ENCODE data around the gene MAGI1.
"Not testable (repeated sequence)": the region's sequence is repeated elsewhere in the genome, so short reads cannot be mapped to it uniquely, and the experiment has no call there.

The MAGI1 gene

DNA sequence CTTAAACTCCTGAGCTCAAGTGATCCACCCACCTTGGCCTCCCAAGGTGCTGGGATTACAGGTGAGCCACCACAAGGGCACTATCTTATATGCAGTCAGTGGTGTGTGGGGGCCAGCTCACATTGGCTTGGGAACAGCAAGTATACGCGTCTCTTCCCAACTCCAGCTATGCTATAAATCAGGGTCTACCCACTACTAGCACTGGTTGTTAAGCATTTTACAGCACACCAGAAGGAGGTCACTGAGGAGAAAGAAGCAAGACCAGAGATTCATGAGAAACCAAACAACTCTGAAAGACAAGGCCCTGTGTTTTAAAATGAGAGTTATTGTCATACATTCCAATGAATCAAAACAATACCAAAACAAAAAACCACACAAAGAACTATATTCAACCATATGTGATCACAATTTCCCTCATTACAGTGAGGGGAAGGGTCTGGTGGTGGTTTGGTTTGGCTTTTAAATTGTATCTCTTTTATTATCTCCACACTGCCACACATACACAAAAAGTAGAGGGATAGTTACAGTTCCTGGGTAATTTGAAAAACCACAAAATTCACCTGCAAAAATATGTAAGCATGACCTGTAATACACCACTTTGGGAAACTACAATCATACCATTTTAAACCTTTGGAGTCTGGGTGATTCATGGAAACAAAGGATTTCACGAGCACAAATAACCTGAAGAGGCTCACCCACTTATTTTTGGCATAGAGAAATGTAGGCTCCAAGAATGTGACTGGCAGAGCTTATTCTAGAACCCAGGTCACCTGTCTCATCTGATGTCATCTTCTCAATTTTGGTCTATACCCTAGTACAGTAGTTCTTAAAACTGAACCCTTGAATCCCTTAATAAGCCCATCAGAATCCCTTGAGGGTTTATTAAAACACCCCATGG lies 5.2 kb downstream of the MAGI1 start:
- H3K27ac ChIP-seq: no peak overlapping the region
- TF ChIP-seq ZFX (IDR thresholded peaks at IDR 0.05): no peak
- TF ChIP-seq, protein P1, sequence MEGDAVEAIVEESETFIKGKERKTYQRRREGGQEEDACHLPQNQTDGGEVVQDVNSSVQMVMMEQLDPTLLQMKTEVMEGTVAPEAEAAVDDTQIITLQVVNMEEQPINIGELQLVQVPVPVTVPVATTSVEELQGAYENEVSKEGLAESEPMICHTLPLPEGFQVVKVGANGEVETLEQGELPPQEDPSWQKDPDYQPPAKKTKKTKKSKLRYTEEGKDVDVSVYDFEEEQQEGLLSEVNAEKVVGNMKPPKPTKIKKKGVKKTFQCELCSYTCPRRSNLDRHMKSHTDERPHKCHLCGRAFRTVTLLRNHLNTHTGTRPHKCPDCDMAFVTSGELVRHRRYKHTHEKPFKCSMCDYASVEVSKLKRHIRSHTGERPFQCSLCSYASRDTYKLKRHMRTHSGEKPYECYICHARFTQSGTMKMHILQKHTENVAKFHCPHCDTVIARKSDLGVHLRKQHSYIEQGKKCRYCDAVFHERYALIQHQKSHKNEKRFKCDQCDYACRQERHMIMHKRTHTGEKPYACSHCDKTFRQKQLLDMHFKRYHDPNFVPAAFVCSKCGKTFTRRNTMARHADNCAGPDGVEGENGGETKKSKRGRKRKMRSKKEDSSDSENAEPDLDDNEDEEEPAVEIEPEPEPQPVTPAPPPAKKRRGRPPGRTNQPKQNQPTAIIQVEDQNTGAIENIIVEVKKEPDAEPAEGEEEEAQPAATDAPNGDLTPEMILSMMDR (conservative IDR thresholded peaks at IDR 0.05): no peak

DNA sequence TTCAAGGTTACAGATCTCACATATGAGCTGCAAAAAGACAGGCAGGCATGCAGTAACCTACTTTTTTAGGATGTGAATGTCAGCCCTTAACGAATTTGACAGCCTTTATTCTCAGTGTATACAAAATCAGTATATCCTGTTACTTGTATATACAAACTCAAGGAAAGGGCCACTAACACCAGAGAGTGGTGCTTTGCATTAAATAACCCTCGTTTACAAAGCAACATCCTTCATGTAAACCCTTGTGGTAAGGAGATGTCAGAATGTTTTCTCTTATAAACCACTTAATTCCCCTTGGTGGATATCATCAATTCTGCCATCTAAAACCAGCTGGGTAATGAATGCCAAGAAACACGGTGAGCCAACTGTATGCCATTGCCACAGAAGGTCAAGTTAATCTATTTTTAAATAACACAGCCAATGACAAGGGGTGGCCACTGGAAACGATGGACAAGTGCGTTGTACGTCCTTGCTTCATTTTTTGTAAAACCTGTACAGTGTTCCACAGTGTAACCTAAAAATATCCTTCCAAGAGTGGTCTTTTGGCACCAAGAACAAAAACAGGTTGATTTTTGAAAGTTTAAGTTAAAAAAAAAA lies 7.5 kb downstream of the MAGI1 start:
- TF ChIP-seq ZFX (IDR thresholded peaks at IDR 0.05): no peak
- TF ChIP-seq, protein P1 (conservative IDR thresholded peaks at IDR 0.05): no peak
- H3K27ac ChIP-seq: no peak overlapping the region

DNA sequence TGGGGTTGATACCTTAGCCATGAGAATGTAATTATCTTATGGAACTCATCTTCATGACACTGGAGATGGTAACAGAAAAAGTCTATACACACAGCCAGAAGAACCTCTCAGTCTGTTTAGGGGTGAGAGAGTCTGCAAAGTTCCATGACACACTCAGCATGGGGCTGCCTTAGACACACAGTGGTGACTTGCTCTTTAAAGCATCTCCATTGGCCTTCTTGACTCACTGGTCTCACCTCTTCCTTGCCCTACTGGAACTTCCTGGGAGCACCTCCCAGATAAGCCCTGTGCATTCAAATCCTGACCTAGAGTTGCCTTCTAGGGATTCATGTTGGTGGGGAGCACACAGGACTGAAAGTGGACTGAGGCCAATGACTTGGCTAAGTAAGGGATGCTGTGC lies 9.3 kb downstream of the MAGI1 start:
- no peak overlapping the region for H3K27ac ChIP-seq
- TF ChIP-seq, protein P1 (conservative IDR thresholded peaks at IDR 0.05): no peak
- no peak for TF ChIP-seq ZFX (IDR thresholded peaks at IDR 0.05)

DNA sequence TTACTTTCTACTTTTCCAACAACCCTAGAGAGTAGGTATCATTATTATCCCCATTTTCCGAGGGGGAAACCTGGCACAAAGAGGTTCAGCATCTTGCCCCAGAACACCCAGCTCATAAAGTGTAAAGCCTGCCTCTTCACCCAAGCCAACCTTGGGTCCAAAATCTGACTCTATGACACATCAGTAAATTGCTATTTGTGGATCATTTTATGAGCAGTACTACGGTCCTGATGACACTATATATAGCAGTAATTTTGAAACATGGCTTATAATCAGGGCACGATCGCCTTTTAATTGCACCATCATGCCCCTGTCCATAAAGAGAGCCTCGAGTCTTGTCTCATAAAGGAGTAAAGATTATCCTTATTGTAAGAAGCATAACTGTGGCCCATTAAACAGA lies 9.7 kb downstream of the MAGI1 start:
- TF ChIP-seq ZFX (IDR thresholded peaks at IDR 0.05): no peak
- TF ChIP-seq, protein P1 (conservative IDR thresholded peaks at IDR 0.05): no peak
- H3K27ac ChIP-seq: no peak overlapping the region

DNA sequence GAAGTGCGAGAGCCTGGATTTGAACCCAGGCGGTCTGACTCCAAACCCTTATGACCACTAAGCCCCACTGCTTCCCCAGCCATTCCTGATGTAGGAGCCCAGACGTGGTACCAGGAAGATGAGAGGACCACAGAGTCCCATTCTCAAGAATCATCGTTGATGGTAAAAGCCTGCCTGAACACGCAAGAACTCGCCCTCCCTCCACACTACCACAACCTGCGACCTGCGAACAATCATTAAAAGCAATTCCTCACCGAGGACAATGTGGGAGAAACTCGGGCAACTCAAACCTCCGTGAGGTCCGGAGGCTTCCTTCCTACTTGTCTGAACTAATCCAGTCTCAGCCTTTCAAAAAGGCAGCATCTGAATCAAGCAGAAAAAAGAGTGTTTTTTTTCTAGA lies 10.3 kb downstream of the MAGI1 start:
- H3K27ac ChIP-seq: no peak overlapping the region
- TF ChIP-seq, protein P1 (conservative IDR thresholded peaks at IDR 0.05): no peak
- TF ChIP-seq ZFX (IDR thresholded peaks at IDR 0.05): no peak

DNA sequence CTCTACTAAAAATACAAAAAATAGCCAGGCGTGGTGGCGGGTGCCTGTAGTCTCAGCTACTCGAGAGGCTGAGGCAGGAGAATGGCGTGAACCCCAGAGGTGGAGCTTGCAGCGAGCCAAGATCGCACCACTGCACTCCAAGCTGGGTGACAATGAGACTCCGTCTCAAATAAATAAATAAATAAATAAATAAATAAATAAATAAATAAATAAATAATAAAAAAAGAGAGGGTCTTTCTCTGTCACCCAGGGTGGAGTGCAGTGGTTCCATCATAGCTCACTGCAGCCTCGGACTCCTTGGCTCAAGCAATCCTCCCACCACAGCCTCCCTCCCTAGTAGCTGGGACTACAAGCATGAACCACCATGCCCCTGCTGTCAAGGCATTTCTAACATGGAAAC lies 11.6 kb downstream of the MAGI1 start:
- H3K27ac ChIP-seq: not testable (repeated sequence)

DNA sequence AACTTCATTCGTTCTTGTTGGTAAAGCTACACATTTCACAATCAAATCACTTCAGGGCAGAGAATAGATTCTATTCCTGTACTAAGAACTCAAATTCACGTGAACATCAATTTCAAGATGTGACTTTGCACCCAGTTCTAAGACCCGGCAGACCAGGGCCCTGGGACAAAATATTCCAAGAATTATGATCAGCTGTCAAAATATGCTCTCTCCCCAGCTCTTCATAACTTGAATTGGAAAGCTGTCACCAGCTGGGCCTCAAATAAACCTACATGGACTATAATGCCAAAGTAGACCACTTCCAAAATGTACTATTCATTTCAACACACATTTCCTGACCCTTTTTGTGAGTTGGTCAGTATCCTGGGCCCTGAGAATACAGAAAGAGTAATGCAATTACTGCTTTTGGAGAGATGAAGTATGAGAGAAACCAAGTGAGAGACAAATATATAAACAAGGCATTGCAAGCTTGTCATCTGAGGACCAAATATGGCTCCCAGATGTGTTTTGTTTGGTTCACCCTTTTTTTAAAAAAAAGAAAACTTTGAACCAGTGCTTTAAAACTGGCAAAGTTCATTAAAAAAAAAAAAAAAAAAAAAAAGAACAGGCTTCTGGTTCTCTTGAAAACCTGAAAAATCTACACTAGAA lies 14.9 kb downstream of the MAGI1 start:
- TF ChIP-seq, protein P1 (conservative IDR thresholded peaks at IDR 0.05): no peak
- no peak for TF ChIP-seq ZFX (IDR thresholded peaks at IDR 0.05)
- H3K27ac ChIP-seq: no peak overlapping the region

All from C4-2B (cell line).